T47D (cell line): ENCODE data around the gene PSMB2.
"Not testable (repeated sequence)": the region's sequence is repeated elsewhere in the genome, so short reads cannot be mapped to it uniquely, and the experiment has no call there.

Experiments
- DNase-seq, 2 experiments: peaks; one replicate each; pipeline versions ENCODE4 v3.0.0 to v3.0.0-alpha.2; 2011 to 2012; ENCODE audit warnings: low read depth in 1 of 2, low spot score in 1 of 2
- JUND ChIP-seq: IDR thresholded peaks from 2 replicates; pipeline ENCODE4 v1.6.1; 2012; ENCODE audit warnings: low read depth
- in situ Hi-C: cut with HindIII; loops from 2 replicates; pipeline ENCODE4 v1.10.0; 2016; ENCODE audit warnings: low sequenced_read_pairs, low pct_unique_long_range_greater_than_20kb

The PSMB2 gene

GRCh38 chr1:35599411-35599810, 41.9 kb downstream of the PSMB2 start:
- in situ Hi-C loops, result no loop called here
- no peak for TF ChIP-seq JUND
- no peak for DNase-seq

GRCh38 chr1:35598895-35599294, 42.4 kb downstream of the PSMB2 start:
- in situ Hi-C loops, result no loop called here
- no peak for DNase-seq
- no peak for TF ChIP-seq JUND

GRCh38 chr1:35597870-35598269, 43.5 kb downstream of the PSMB2 start:
- no peak for DNase-seq
- no peak for TF ChIP-seq JUND
- in situ Hi-C loops, result no loop called here

GRCh38 chr1:35595684-35596083, 45.6 kb downstream of the PSMB2 start:
- TF ChIP-seq JUND, result no peak
- DNase-seq, result no peak
- in situ Hi-C loops, result no loop called here

- TF ChIP-seq JUND, result no peak
- in situ Hi-C loops, result no loop called here
- no peak for DNase-seq
Measured at GRCh38 chr1:35594005-35594760, 47.1 kb downstream of the PSMB2 start.

DNA sequence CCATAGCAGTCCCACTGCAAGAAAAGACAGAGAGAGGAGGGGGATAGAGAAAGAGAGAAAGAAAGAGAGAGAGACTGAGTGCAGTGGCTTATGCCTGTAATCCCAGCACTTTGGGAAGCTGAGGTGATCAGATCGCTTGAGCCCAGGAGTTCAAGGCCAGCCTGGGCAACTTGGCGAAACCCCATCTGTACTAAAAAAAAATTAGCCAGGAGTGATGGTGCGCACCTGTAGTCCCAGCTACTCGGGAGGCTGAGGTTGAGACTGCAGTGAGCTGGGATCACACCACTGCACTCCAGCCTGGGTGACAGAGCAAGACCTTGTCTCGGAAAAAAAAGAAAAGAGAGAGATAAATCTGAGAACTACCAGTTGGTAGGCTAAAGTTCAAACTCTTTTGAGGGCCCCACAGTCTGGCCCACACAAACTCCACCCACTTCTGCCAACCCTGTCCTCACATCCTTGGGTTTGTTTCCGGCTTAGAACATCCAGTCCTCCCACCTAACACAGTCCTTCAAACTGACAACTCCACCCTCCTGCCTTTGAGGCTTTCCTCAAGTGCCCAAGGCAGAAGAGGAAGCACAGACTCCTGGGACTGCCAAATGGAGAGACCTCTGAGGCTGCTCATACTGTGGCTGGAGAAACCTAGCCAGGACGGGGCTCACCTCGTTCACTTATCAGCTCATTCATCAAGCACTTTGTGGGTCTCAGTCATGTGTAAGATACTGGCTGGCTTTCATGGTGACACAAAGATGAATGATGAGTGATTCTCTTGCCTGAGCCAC, 48.1 kb downstream of the PSMB2 start:
- no peak for DNase-seq
- TF ChIP-seq JUND, result no peak
- in situ Hi-C loops, result no loop called here

DNA sequence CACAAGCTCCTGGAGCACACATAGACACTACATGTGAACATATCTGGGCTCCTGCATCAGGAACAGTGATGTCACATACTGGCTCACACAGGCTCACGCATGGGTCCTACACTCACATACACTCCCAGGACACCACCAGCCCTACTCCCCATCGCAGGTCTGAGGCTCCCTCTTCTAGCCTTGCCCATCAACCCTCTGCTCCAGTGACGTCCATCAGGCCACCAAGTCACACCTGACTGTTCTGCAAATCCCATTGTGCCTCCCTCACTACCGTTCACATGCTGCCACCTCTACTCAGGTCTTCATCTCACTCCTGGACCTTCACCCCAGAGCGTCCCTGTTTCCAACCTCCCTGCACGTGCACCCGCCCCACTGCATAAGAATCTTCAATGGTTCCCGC, 50.1 kb downstream of the PSMB2 start:
- DNase-seq, result no peak
- no peak for TF ChIP-seq JUND
- in situ Hi-C loops, result no loop called here

GRCh38 chr1:35590476-35591040, 50.8 kb downstream of the PSMB2 start:
- in situ Hi-C loops, result no loop called here
- no peak for DNase-seq
- no peak for TF ChIP-seq JUND

GRCh38 chr1:35589516-35590427, 51.6 kb downstream of the PSMB2 start:
- in situ Hi-C loops, result no loop called here
- TF ChIP-seq JUND, result no peak
- DNase-seq, result no peak

DNA sequence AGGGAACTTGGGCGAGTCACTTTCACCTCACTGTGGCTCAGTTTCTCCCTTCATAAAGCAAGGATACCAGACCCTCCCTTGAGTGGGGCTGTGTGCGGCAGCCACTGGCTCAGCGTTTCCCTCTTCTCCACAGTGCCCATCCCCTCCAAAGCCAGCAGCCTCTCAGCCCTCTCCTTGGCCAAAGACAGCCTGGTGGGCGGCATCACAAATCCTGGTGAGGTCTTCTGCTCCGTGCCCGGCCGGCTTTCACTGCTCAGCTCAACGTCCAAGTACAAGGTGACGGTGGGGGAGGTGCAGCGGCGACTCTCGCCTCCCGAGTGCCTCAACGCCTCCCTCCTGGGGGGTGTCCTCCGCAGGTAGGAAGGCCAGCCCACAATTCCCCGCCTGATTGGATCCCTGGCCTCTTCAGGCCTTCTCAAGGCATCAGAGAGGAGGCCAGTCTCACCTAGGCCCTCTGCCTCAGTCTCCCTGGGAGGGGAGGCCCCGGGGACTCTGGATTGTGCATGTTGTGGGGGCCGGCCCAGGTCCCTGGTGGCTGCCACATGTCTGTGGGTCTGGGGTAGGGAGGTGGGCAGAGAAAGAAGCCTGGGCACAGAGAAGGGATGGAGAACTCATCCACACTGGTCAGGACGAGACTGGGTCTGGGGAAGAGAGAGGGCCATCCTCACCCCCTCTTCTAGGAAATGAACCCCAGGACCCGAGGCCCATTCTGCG, 53.0 kb downstream of the PSMB2 start:
- no peak for TF ChIP-seq JUND
- no peak for DNase-seq
- in situ Hi-C loops, result no loop called here

DNA sequence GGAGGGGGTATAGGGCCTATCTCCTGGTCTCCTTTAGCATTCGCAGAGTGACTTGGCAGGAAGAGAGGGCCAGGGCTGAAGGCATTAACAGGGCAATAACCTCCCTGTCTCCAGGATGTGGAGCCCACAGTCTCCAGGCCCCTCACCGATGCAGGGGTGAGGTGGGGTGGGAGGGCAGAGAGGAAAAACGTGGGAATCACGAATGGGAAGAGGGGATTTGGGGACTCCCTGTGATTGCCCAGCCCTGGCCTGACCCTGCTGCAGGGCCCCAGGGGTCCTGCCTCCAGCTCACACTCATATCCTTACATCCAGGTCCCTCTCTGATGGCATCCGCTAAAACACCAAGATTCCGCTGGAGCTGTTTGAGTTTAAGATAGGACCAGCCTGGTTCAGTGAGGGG, 53.6 kb downstream of the PSMB2 start:
- no peak for TF ChIP-seq JUND
- no peak for DNase-seq
- in situ Hi-C loops, result no loop called here

DNA sequence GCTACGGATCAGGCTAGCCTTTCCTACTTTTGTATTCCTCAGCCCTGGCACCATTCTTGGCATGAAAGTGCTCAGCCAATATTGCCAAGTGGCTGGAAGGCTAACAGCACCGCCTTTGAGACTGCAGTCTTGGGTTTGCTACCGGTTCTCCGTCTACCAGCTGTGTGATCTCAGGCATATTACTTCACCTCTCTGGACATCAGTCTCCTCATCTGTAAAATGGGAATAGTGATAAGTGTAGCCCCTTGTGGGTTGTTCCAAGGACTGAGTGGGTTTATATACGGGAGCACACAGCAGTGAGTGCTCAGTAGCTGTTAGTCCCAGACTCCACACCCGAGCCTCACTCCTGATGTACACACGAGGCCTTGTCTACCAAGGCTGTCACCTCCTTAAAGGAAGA, 54.5 kb downstream of the PSMB2 start:
- no peak for TF ChIP-seq JUND
- DNase-seq, result no peak
- in situ Hi-C loops, result no loop called here

DNA sequence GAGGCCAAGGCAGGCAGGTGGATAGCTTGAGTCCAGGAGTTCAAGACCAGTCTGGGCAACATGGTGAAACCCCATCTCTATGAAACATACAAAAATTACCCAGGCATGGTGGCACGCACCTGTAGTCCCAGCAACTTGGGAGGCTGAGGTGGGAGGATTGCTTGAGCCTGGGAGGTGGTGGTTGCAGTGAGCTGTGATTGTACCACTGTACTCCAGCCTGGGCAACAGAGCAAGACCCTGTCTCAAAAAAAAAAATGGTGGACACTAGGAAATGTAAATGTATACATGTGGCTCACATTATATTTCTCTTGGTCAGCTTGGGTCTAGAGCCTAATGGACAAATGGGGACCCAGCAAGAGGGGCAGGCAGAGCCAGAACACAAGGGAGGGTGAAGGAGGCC, 55.5 kb downstream of the PSMB2 start:
- DNase-seq, in situ Hi-C loops: not testable (repeated sequence)
